HL-60 (cell line): Measurements from ENCODE around the gene HNF4A.

Source experiments
- DNase-seq, 2 experiments: peaks; one replicate each; pipeline ENCODE4 v3.0.0-alpha.2; 2010 to 2020; ENCODE audit warnings: low read depth in 1 of 2, low spot score in 1 of 2
- H3K27ac ChIP-seq: fragments of 250-450 bp; sonication (Bioruptor Pico); replicated peaks from 2 replicates; pipeline ENCODE4 v1.5.1; 2020; ENCODE audit warnings: mild to moderate bottlenecking, moderate library complexity
- H3K27me3 ChIP-seq: fragments of 250-450 bp; sonication (Bioruptor Pico); 2 replicates; pipeline ENCODE4 v1.5.1; 2021; ENCODE audit warnings: mild to moderate bottlenecking, moderate library complexity; ENCODE audit not compliant: insufficient read depth, poor library complexity, severe bottlenecking
- H3K4me3 ChIP-seq: replicated peaks from 2 replicates; pipeline ENCODE4 v1.5.1; 2011; ENCODE audit warnings: mild to moderate bottlenecking, control low read depth, low read length; ENCODE audit not compliant: insufficient read depth
- GABPA ChIP-seq: IDR thresholded peaks from 2 replicates; pipeline ENCODE4 v1.6.1; 2012; ENCODE audit warnings: low read depth
- POLR2AphosphoS5 ChIP-seq: IDR thresholded peaks from 2 replicates; pipeline ENCODE4 v1.6.1; 2012; ENCODE audit warnings: low read depth
- SPI1 ChIP-seq: IDR thresholded peaks from 2 replicates; pipeline ENCODE4 v1.6.1; 2012; ENCODE audit warnings: low read depth, mild to moderate bottlenecking, borderline replicate concordance
- TF ChIP-seq, protein P1 (sequence below): IDR thresholded peaks from 2 replicates; pipeline ENCODE4 v1.6.1; 2012; ENCODE audit warnings: low read depth; ENCODE audit not compliant: insufficient replicate concordance
- TF ChIP-seq, protein P2 (sequence below): IDR thresholded peaks from one replicate; pipeline ENCODE4 v1.5.1; 2011; ENCODE audit warnings: low read length, control low read depth, inconsistent platforms; ENCODE audit not compliant: insufficient read depth

HNF4A gene

DNA sequence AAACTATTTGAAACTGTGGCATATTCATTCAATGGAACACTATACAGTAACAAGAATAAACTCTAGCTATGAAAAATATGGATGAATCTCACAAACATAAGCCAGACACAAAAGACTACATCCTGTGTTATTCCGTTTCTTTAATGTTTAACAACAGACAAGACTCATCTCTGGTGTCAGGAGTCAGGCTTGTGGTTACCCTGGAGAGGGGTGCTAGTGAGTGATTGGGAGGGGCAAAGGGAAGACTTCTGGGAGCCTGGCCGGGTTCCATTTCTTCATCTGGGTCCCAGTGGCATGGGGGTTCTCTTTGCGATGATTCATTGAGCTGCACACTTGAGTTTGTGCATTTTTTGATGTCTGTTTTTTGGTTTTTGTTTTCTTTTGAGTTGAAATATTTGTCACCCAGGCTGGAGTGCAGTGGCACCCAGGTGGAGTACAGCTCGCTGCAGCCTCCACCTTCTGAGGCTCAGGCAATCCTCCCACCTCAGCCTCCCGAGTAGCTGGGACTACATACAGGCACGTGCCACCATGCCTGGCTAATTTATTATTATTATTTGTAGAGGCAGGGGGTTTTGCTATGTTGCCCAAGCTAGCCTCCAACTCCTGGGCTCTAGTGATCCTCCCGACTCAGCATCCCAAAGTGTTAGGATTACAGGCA is 98.9 kb downstream of the HNF4A start:
- Histone ChIP-seq H3K27ac (no peak overlapping the region), H3K4me3 (no peak overlapping the region), H3K27me3 (no peaks in the 10 kb centered on the region)
- TF ChIP-seq GABPA (no peak), POLR2AphosphoS5 (no peak), SPI1 (no peak)
- TF ChIP-seq, protein P1, sequence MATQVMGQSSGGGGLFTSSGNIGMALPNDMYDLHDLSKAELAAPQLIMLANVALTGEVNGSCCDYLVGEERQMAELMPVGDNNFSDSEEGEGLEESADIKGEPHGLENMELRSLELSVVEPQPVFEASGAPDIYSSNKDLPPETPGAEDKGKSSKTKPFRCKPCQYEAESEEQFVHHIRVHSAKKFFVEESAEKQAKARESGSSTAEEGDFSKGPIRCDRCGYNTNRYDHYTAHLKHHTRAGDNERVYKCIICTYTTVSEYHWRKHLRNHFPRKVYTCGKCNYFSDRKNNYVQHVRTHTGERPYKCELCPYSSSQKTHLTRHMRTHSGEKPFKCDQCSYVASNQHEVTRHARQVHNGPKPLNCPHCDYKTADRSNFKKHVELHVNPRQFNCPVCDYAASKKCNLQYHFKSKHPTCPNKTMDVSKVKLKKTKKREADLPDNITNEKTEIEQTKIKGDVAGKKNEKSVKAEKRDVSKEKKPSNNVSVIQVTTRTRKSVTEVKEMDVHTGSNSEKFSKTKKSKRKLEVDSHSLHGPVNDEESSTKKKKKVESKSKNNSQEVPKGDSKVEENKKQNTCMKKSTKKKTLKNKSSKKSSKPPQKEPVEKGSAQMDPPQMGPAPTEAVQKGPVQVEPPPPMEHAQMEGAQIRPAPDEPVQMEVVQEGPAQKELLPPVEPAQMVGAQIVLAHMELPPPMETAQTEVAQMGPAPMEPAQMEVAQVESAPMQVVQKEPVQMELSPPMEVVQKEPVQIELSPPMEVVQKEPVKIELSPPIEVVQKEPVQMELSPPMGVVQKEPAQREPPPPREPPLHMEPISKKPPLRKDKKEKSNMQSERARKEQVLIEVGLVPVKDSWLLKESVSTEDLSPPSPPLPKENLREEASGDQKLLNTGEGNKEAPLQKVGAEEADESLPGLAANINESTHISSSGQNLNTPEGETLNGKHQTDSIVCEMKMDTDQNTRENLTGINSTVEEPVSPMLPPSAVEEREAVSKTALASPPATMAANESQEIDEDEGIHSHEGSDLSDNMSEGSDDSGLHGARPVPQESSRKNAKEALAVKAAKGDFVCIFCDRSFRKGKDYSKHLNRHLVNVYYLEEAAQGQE = no peak
- TF ChIP-seq, protein P2, sequence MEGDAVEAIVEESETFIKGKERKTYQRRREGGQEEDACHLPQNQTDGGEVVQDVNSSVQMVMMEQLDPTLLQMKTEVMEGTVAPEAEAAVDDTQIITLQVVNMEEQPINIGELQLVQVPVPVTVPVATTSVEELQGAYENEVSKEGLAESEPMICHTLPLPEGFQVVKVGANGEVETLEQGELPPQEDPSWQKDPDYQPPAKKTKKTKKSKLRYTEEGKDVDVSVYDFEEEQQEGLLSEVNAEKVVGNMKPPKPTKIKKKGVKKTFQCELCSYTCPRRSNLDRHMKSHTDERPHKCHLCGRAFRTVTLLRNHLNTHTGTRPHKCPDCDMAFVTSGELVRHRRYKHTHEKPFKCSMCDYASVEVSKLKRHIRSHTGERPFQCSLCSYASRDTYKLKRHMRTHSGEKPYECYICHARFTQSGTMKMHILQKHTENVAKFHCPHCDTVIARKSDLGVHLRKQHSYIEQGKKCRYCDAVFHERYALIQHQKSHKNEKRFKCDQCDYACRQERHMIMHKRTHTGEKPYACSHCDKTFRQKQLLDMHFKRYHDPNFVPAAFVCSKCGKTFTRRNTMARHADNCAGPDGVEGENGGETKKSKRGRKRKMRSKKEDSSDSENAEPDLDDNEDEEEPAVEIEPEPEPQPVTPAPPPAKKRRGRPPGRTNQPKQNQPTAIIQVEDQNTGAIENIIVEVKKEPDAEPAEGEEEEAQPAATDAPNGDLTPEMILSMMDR = no peak
- DNase-seq = no peak

DNA sequence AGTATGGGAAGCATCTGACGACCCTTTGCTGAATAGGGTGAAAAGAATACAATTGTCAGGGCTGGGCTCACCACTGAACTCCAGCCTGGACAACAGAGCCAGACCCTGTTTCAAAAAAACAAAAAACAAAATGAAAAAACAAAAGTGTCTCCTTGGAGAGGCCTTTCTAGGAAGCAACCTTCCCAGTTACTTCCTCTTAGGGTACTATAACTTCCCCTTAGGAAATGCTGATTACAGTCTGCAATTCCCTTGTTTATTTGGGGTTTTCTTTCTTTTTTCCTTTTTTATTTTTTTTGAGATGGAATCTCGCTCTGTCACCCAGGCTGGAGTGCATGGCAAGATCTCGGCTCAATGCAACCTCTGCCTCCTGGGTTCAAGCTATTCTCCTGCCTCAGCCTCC is 99.6 kb downstream of the HNF4A start:
- DNase-seq = no peak
- Histone ChIP-seq H3K4me3 (no peak overlapping the region), H3K27me3 (no peaks in the 10 kb centered on the region), H3K27ac (no peak overlapping the region)
- no peak for TF ChIP-seq SPI1

DNA sequence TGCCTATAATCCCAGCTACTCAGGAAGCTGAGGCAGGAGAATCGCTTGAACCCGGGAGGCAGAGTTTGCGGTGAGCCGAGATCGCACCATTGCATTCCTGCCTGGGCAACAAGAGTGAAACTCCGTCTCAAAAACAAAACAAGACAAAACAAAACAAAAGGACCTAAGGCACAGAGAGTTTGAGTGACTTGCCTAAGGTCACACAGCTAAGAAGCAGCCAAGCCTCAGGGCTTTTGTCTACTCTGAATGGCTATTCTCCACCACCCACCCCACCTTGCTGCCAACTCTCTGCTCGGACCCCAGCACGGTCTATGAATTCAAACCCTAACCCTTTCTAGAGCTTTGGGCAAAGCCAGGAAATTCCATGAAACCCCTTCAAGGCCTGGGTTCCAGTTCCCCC is 101.1 kb downstream of the HNF4A start:
- no peaks in the 10 kb centered on the region for H3K27me3 ChIP-seq
- DNase-seq = no peak
- TF ChIP-seq, protein P2 = no peak
- no peak for TF ChIP-seq GABPA
- TF ChIP-seq, protein P1 = no peak
- no peak for TF ChIP-seq SPI1
- no peak for TF ChIP-seq POLR2AphosphoS5
- no peak overlapping the region for H3K4me3 ChIP-seq
- no peak overlapping the region for H3K27ac ChIP-seq

DNA sequence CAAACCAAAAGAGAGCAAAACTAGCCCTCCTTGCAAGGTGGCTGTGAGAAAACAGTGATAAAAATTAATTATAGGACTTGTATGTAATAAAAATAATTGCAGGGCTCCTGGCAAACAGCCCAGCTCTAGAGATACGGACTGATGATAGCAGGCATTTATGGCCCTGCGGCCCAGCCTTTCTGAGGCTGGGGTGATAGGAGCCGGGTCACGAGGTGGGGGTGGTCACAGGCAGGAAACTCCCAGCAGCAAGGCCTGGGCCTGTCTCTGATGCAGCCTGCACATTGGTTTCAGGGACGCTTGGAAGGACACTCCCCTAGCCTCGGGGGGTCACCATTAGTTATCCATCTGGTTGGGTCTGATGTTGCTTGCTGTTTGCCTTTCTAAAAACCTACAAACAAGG is 101.5 kb downstream of the HNF4A start:
- no peak overlapping the region for H3K27ac ChIP-seq
- H3K4me3 ChIP-seq = no peak overlapping the region
- TF ChIP-seq, protein P1 = no peak
- no peak for TF ChIP-seq SPI1
- no peak for TF ChIP-seq POLR2AphosphoS5
- TF ChIP-seq GABPA = no peak
- TF ChIP-seq, protein P2 = no peak
- no peak for DNase-seq
- H3K27me3 ChIP-seq = no peaks in the 10 kb centered on the region
